Lower leg skin (tissue), 3 donors: ENCODE measurements around the gene APBA2.

ENCODE experiments used
- CTCF ChIP-seq, 3 donors: fragments of 450-650 bp; IDR thresholded peaks; one replicate each; pipeline ENCODE4 v1.5.1; 2016; ENCODE audit warnings: antibody characterized with exemption in 3 of 3, mild to moderate bottlenecking in 3 of 3, moderate library complexity in 2 of 3
- POLR2A ChIP-seq, 2 donors: fragments of 450-650 bp; IDR thresholded peaks; one replicate each; pipeline ENCODE4 v1.6.1; 2016 to 2017; ENCODE audit warnings: antibody characterized with exemption in 2 of 2, mild to moderate bottlenecking in 1 of 2, moderate library complexity in 1 of 2

GRCh38 chr15:29083161-29083560, 197.4 kb downstream of the APBA2 start:
- TF ChIP-seq CTCF (IDR thresholded peaks at IDR 0.05): no peak
- TF ChIP-seq POLR2A (IDR thresholded peaks at IDR 0.05): no peak
